Liver (tissue), 9 donors: ENCODE measurements around the gene HLCS. TPM values are rescaled to one million over a fixed set of nuclear protein-coding genes. Genes with fewer than 3 reads are reported as not detected.
"Not testable (repeated sequence)": the region's sequence is repeated elsewhere in the genome, so short reads cannot be mapped to it uniquely, and the experiment has no call there.

ENCODE experiments used
- DNase-seq: peaks from one replicate; pipeline ENCODE4 v3.0.0-alpha.2; 2017; ENCODE audit warnings: low spot score
- H3K27ac ChIP-seq, 2 donors: one replicate each; pipeline ENCODE4 v1.7.0; 2013; ENCODE audit warnings: inconsistent platforms in 2 of 2, low read length in 2 of 2, control low read depth in 1 of 2, low read depth in 1 of 2, mild to moderate bottlenecking in 1 of 2
- H3K27me3 ChIP-seq, 4 donors: one replicate each; pipeline versions ENCODE4 v1.6.1 to v1.7.0; 2013; ENCODE audit warnings: low read length in 3 of 4, inconsistent platforms in 1 of 4, mild to moderate bottlenecking in 1 of 4, moderate library complexity in 1 of 4; ENCODE audit not compliant: control insufficient read depth in 4 of 4, insufficient read depth in 4 of 4
- H3K36me3 ChIP-seq, 4 donors: one replicate each; pipeline versions ENCODE4 v1.6.1 to v1.7.0; 2013; ENCODE audit warnings: low read length in 3 of 4, mild to moderate bottlenecking in 3 of 4, low read depth in 1 of 4, moderate library complexity in 1 of 4; ENCODE audit not compliant: control insufficient read depth in 4 of 4, insufficient read depth in 3 of 4
- H3K4me1 ChIP-seq, 4 donors: one replicate each; pipeline versions ENCODE4 v1.6.1 to v1.7.0; 2013; ENCODE audit warnings: low read length in 3 of 4, mild to moderate bottlenecking in 3 of 4, moderate library complexity in 1 of 4; ENCODE audit not compliant: control insufficient read depth in 4 of 4, insufficient read depth in 4 of 4
- H3K4me3 ChIP-seq, 3 donors: one replicate each; pipeline versions ENCODE4 v1.6.1 to v1.7.0; 2013; ENCODE audit warnings: low read length in 3 of 3, control low read depth in 1 of 3, low read depth in 1 of 3, mild to moderate bottlenecking in 1 of 3
- H3K9ac ChIP-seq, 2 donors: one replicate each; pipeline ENCODE4 v1.7.0; 2013; ENCODE audit warnings: low read length in 2 of 2, mild to moderate bottlenecking in 2 of 2, moderate library complexity in 2 of 2, control low read depth in 1 of 2, low read depth in 1 of 2
- H3K9me3 ChIP-seq, 4 donors: one replicate each; pipeline versions ENCODE4 v1.6.1 to v1.7.0; 2013; ENCODE audit warnings: low read length in 3 of 4; ENCODE audit not compliant: control insufficient read depth in 4 of 4
- EGR1 ChIP-seq, 2 donors: IDR thresholded peaks; 2 replicates each; pipeline ENCODE4 v1.6.1; 2016 to 2018; ENCODE audit warnings: antibody characterized with exemption in 2 of 2, low read depth in 2 of 2
- FOXA1 ChIP-seq: IDR thresholded peaks from 2 replicates; pipeline ENCODE4 v1.6.1; 2016; ENCODE audit warnings: antibody characterized with exemption
- FOXA2 ChIP-seq: IDR thresholded peaks from 2 replicates; pipeline ENCODE4 v1.6.1; 2016; ENCODE audit warnings: antibody characterized with exemption
- GABPA ChIP-seq, 2 donors: IDR thresholded peaks in 1 of 2; conservative IDR thresholded peaks in 1 of 2; 2 replicates each; pipeline ENCODE4 v1.6.1; 2016; ENCODE audit warnings: antibody characterized with exemption in 2 of 2, mild to moderate bottlenecking in 1 of 2, moderate library complexity in 1 of 2
- HNF4A ChIP-seq, 2 donors: conservative IDR thresholded peaks; 2 replicates each; pipeline ENCODE4 v1.6.1; 2016; ENCODE audit warnings: antibody characterized with exemption in 2 of 2, mild to moderate bottlenecking in 2 of 2
- HNF4G ChIP-seq: IDR thresholded peaks from 2 replicates; pipeline ENCODE4 v1.6.1; 2016; ENCODE audit warnings: antibody characterized with exemption
- JUND ChIP-seq, 2 donors: IDR thresholded peaks; 2 replicates each; pipeline ENCODE4 v1.6.1; 2016; ENCODE audit warnings: antibody characterized with exemption in 2 of 2
- MAX ChIP-seq: IDR thresholded peaks from 2 replicates; pipeline ENCODE4 v1.6.1; 2016; ENCODE audit warnings: antibody characterized with exemption
- NR2F2 ChIP-seq: IDR thresholded peaks from 2 replicates; pipeline ENCODE4 v1.6.1; 2016; ENCODE audit warnings: antibody characterized with exemption
- RAD21 ChIP-seq, 2 donors: IDR thresholded peaks; 2 replicates each; pipeline ENCODE4 v1.6.1; 2016; ENCODE audit warnings: antibody characterized with exemption in 2 of 2, mild to moderate bottlenecking in 2 of 2
- RXRA ChIP-seq, 2 donors: IDR thresholded peaks; 2 replicates each; pipeline ENCODE4 v1.6.1; 2017 to 2018; ENCODE audit warnings: antibody characterized with exemption in 2 of 2, mild to moderate bottlenecking in 1 of 2
- SP1 ChIP-seq: IDR thresholded peaks from 2 replicates; pipeline ENCODE4 v1.6.1; 2018; ENCODE audit warnings: antibody characterized with exemption, mild to moderate bottlenecking
- TAF1 ChIP-seq: conservative IDR thresholded peaks from 2 replicates; pipeline ENCODE4 v1.6.1; 2016; ENCODE audit warnings: antibody characterized with exemption, mild to moderate bottlenecking
- YY1 ChIP-seq: IDR thresholded peaks from 2 replicates; pipeline ENCODE4 v1.6.1; 2016; ENCODE audit warnings: antibody characterized with exemption, mild to moderate bottlenecking
- ZBTB33 ChIP-seq: IDR thresholded peaks from 2 replicates; pipeline ENCODE4 v1.6.1; 2016; ENCODE audit warnings: antibody characterized with exemption
- WGBS: extraction: QIAGEN DNeasy Blood & Tissue Kit; methylation state at CpG from one replicate; pipeline ENCODE4 v1.1.7; 2013; 5-methylcytosine and 5-hydroxymethylcytosine counted together
- polyA plus RNA-seq, 2 donors: library from polyadenylated mRNA; stranded (reverse) in 1 of 2; unstranded in 1 of 2; fragments of 200-250 nt in 1 of 2; fragments of >200 nt in 1 of 2; fragmentation: Nextera tagmentation in 1 of 2; extraction: Ambion mirVana in 1 of 2; gene quantifications; one replicate each; pipeline versions ENCODE4 v1.2.1 to v1.2.3, GENCODE V29; 2013 to 2015
- total RNA-seq, 2 donors: library from RNA; depleted of rRNA; stranded (reverse); fragments of >200 nt; gene quantifications; one replicate each; pipeline ENCODE4 v1.2.3, GENCODE V29; 2014
- TF ChIP-seq, protein P1 (sequence below): IDR thresholded peaks from 2 replicates; pipeline ENCODE4 v1.6.1; 2016; ENCODE audit warnings: antibody characterized with exemption
- TF ChIP-seq, protein P2 (sequence below): fragments of 150-350 bp; IDR thresholded peaks from 2 replicates; pipeline ENCODE4 v1.5.1; 2017; ENCODE audit warnings: improper control_type of control experiment, low read depth, low read length; ENCODE audit not compliant: missing input control
- donor health status: healthy.
- donor health status: healthy.
- donor health status: healthy.
- donor health status: healthy.
- donor health status: healthy.

The HLCS gene
- total and polyA plus RNA-seq, 4 donors = 6.6 to 22.5 (median 8.3) TPM

- Histone ChIP-seq H3K27ac (peak overlapping the region; percentile 82 to 96), H3K9ac (peak overlapping the region; percentile 11 to 61), H3K4me1 (peaks cover 4 to 17% (median 11%) of the 10 kb centered on the region in 4 donors), H3K4me3 (peak overlapping the region in 2 of 3 donors; percentile 49 to 66), H3K27me3 (peaks cover 0 to 2% (median 0%) of the 10 kb centered on the region in 4 donors), H3K36me3 (no peaks in the 10 kb centered on the region), H3K9me3 (no peaks in the 10 kb centered on the region)
- peak; percentile 93 for DNase-seq
- TF ChIP-seq RAD21 (IDR thresholded peaks at IDR 0.05) (peak in 1 of 2 donors; percentile 31), FOXA2 (no peak), SP1 (peak; percentile 13), YY1 (no peak), FOXA1 (no peak), HNF4G (no peak), GABPA (IDR thresholded peaks at IDR 0.05 in 1 of 2, conservative IDR thresholded peaks at IDR 0.05 in 1 of 2) (peak in 1 of 2 donors; percentile 69), TAF1 (no peak), RXRA (IDR thresholded peaks at IDR 0.05) (peak in 1 of 2 donors; percentile 13), EGR1 (IDR thresholded peaks at IDR 0.05; ENCODE audit: low read depth in 2 of 2) (peak; percentile 77 to 91), MAX (no peak)
- TF ChIP-seq, protein P1, sequence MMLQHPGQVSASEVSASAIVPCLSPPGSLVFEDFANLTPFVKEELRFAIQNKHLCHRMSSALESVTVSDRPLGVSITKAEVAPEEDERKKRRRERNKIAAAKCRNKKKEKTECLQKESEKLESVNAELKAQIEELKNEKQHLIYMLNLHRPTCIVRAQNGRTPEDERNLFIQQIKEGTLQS = no peak
- TF ChIP-seq, protein P2, sequence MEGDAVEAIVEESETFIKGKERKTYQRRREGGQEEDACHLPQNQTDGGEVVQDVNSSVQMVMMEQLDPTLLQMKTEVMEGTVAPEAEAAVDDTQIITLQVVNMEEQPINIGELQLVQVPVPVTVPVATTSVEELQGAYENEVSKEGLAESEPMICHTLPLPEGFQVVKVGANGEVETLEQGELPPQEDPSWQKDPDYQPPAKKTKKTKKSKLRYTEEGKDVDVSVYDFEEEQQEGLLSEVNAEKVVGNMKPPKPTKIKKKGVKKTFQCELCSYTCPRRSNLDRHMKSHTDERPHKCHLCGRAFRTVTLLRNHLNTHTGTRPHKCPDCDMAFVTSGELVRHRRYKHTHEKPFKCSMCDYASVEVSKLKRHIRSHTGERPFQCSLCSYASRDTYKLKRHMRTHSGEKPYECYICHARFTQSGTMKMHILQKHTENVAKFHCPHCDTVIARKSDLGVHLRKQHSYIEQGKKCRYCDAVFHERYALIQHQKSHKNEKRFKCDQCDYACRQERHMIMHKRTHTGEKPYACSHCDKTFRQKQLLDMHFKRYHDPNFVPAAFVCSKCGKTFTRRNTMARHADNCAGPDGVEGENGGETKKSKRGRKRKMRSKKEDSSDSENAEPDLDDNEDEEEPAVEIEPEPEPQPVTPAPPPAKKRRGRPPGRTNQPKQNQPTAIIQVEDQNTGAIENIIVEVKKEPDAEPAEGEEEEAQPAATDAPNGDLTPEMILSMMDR = peak; percentile 70
- 2% methylated on average over 97 of the region's 97 CpGs for WGBS
These were observed 23.4 kb upstream of the HLCS start for GRCh38 chr21:36989699-36990507.

DNA sequence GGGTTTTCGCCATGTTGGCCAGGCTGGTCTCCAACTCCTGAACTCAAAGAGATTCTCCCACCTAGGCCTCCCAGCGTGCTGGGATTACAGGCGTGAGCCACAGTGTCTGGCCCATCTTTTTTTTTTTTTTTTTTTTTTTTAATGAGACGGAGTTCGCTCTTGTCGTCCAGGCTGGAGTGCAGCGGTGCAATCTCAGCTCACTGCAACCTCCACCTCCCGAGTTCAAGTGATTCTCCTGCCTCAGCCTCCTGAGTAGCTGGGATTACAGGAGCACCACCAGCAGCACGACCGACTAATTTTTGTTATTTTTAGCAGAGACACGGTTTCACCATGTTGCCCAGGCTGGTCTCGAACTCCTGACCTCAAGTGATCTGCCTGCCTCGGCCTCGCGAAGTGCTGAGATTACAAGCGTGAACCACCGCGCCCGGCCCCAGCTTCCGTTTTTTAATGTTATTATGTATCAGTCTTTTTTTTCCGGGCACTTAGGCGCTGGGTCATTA is 22.8 kb upstream of the HLCS start:
- Histone ChIP-seq H3K4me3 (peak overlapping the region in 2 of 3 donors; percentile 37 to 66), H3K27ac (peak overlapping the region; percentile 82 to 96), H3K9ac (peak overlapping the region in 1 of 2 donors; percentile 11), H3K4me1 (peaks cover 4 to 17% (median 11%) of the 10 kb centered on the region in 4 donors)
- H3K9me3 ChIP-seq, DNase-seq, H3K36me3 ChIP-seq, H3K27me3 ChIP-seq: not testable (repeated sequence)
- 45% methylated on average over 22 of the region's 22 CpGs for WGBS

GRCh38 chr21:36988536-36988935 is 22.1 kb upstream of the HLCS start:
- Histone ChIP-seq H3K4me1 (peaks cover 4 to 17% (median 11%) of the 10 kb centered on the region in 4 donors), H3K27me3 (no peaks in the 10 kb centered on the region), H3K9me3 (no peaks in the 10 kb centered on the region), H3K4me3 (no peak overlapping the region), H3K9ac (peak overlapping the region in 1 of 2 donors; percentile 28), H3K27ac (peak overlapping the region; percentile 49 to 69), H3K36me3 (no peaks in the 10 kb centered on the region)
- WGBS = 83% methylated on average over 4 of the region's 4 CpGs
- DNase-seq = no peak
- TF ChIP-seq HNF4A (conservative IDR thresholded peaks at IDR 0.05) = no peak
- TF ChIP-seq FOXA2 = no peak
- no peak for TF ChIP-seq RAD21 (IDR thresholded peaks at IDR 0.05)
- TF ChIP-seq, protein P1 = no peak
- no peak for TF ChIP-seq ZBTB33
- no peak for TF ChIP-seq TAF1
- no peak for TF ChIP-seq MAX
- no peak for TF ChIP-seq FOXA1
- no peak for TF ChIP-seq NR2F2
- TF ChIP-seq HNF4G = no peak
- TF ChIP-seq EGR1 (IDR thresholded peaks at IDR 0.05; ENCODE audit: low read depth in 2 of 2) = no peak
- TF ChIP-seq JUND (IDR thresholded peaks at IDR 0.05) = no peak
- TF ChIP-seq SP1 = no peak
- TF ChIP-seq, protein P2 = no peak
- TF ChIP-seq RXRA (IDR thresholded peaks at IDR 0.05) = no peak
- no peak for TF ChIP-seq YY1
